Ovary (tissue), 3 donors: Measurements from ENCODE around the gene IP6K2.

Experiments
- EP300 ChIP-seq: sonication (generic); formaldehyde crosslinking; IDR thresholded peaks from one replicate; pipeline ENCODE4 v1.6.1; 2017; ENCODE audit warnings: antibody characterized with exemption
- POLR2A ChIP-seq: fragments of 450-650 bp; IDR thresholded peaks from one replicate; pipeline ENCODE4 v1.6.1; 2017; ENCODE audit warnings: antibody characterized with exemption, mild to moderate bottlenecking, moderate library complexity
- TF ChIP-seq, protein P1 (sequence below), 3 donors: fragments of 450-650 bp in 2 of 3; fragments of 200-600 bp in 1 of 3; IDR thresholded peaks; one replicate each; pipeline versions ENCODE4 v1.5.1 to v1.8.0; 2016 to 2022; ENCODE audit warnings: antibody characterized with exemption in 3 of 3, mild to moderate bottlenecking in 1 of 3
- donor health status: DM: no; HTN: no; CAD: no.

DNA sequence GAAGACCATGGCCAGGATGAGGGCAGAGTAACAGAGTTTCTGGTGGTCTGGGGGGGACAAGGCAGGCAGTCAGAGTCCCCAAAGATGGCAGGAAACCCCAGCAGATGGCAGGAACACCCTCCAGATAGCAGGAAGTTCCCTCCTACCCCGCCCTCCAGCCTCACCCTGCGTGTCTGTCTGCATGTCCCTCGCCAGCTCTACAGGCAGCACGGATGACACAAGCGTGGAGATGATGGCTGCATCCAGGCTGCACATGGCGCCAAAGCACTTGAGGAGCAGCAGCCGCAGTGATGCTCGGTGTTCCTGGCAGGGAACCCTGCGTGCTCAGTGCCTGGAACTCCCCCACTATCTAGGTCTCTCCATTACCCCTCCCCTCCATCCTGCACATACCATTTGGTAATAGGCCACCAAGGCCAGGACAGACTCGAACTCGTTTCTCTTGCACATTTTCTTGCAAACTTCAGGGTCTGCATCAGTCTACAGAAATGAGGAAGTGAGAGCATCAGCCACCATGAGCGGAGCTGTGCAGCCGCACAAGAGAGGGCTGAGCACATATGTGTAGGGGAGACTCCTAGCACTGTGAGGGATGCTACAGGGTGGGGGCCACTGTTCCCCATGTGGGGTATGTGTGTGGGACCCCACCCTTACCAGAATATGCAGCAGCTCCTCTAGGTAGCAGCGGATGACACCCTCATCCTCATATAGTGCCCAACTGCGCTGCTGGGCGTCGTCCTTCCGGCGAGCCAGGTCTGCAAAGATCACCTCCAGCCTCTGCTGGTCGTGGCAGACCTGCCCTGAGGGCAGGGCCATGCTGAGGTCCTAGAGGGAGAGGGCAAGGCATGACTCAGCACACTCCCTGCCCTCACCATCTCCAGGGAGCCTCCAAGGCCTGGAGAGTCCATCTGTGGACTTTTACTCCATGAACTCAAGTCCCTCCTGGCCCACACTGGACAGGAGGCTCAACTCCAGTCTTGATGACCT, 37.3 kb downstream of the IP6K2 start:
- TF ChIP-seq, protein P1, sequence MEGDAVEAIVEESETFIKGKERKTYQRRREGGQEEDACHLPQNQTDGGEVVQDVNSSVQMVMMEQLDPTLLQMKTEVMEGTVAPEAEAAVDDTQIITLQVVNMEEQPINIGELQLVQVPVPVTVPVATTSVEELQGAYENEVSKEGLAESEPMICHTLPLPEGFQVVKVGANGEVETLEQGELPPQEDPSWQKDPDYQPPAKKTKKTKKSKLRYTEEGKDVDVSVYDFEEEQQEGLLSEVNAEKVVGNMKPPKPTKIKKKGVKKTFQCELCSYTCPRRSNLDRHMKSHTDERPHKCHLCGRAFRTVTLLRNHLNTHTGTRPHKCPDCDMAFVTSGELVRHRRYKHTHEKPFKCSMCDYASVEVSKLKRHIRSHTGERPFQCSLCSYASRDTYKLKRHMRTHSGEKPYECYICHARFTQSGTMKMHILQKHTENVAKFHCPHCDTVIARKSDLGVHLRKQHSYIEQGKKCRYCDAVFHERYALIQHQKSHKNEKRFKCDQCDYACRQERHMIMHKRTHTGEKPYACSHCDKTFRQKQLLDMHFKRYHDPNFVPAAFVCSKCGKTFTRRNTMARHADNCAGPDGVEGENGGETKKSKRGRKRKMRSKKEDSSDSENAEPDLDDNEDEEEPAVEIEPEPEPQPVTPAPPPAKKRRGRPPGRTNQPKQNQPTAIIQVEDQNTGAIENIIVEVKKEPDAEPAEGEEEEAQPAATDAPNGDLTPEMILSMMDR (IDR thresholded peaks at IDR 0.05) = no peak
- TF ChIP-seq POLR2A (no peak), EP300 (no peak)
